ENCODE measurements around the gene BLM. TPM values are rescaled to one million over a fixed set of nuclear protein-coding genes. Genes with fewer than 3 reads are reported as not detected.

Gene BLM
- total and polyA plus RNA-seq, 2 of the 4 experiments (the other 2 are of a cell fraction) = 2.5 to 6.5 TPM

DNA sequence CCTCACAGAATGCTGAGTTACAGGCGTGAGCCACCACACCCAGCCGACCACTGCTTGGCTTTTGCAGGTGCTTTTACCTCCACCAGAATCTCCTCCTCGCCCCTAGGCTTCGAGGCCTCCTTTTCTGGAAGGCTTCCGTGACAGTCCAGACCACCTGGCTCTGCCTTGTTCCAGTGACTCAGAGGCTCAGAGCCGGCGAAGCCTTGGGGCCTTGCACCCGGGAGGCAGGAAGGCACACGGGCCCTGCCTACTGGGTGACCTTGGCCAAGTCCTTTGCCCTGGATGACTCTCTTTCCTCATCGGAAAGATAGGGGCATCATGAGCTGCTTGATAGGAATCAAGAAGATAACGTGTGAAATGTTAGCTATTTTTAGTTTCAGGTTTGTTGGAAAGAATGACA is 119.9 kb downstream of the BLM start:
- dilution Hi-C loops (cut with HindIII; ENCODE audit: low sequenced_read_pairs, unreplicated experiment) = no loop called here
- no peak overlapping the region for H3K9ac ChIP-seq (ENCODE audit: low read depth, low read length)
- no peak overlapping the region for H3K14ac ChIP-seq (replicated peaks; ENCODE audit: low read depth, low read length)
- H3K27ac ChIP-seq (ENCODE audit: insufficient read depth, low read length) = no peak overlapping the region
- CTCF ChIA-PET = no interaction called here
- no peak overlapping the region for H3K18ac ChIP-seq (ENCODE audit: low read depth, low read length)
- no peak overlapping the region for H2BK120ac ChIP-seq (ENCODE audit: low read depth, low read length)
- 76% methylated on average over 6 of the region's 11 CpGs; no CpG with 5 or more reads in 1 of the 2 experiments for WGBS, 2 experiments (ENCODE audit: extremely low coverage in 2 of 2, insufficient read length in 1 of 2)
- in situ Hi-C loops (cut with MboI; ENCODE audit: low sequenced_read_pairs) = no loop called here
- no peak overlapping the region for H2BK5ac ChIP-seq (ENCODE audit: low read depth, low read length, poor library complexity, severe bottlenecking)
- peaks cover 8% of the 10 kb centered on the region for H3K27me3 ChIP-seq (ENCODE audit: control insufficient read depth, insufficient read depth, low read length)
- H3K9me1 ChIP-seq (ENCODE audit: insufficient read depth, low read length) = no peaks in the 10 kb centered on the region
- H2BK15ac ChIP-seq (ENCODE audit: low read depth, low read length) = no peak overlapping the region
- H3K4ac ChIP-seq (ENCODE audit: low read depth, low read length) = no peak overlapping the region
- intact Hi-C loops (cut with micrococcal nuclease) = no loop called here
- DNase-seq (no peak), ATAC-seq (ENCODE audit: low read depth) (no peak)
- TF ChIP-seq MAFK (IDR thresholded peaks at IDR 0.05; ENCODE audit: low read depth, low read length) = no peak
- no peak for TF ChIP-seq CTCF (conservative IDR thresholded peaks at IDR 0.05; ENCODE audit: low read depth, low read length)
- TF ChIP-seq CHD1 (IDR thresholded peaks at IDR 0.05; ENCODE audit: low read depth, low read length) = no peak
- TF ChIP-seq, protein P1, sequence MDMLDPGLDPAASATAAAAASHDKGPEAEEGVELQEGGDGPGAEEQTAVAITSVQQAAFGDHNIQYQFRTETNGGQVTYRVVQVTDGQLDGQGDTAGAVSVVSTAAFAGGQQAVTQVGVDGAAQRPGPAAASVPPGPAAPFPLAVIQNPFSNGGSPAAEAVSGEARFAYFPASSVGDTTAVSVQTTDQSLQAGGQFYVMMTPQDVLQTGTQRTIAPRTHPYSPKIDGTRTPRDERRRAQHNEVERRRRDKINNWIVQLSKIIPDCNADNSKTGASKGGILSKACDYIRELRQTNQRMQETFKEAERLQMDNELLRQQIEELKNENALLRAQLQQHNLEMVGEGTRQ (IDR thresholded peaks at IDR 0.05; ENCODE audit: low read depth, low read length) = no peak
- no peak for TF ChIP-seq BHLHE40 (IDR thresholded peaks at IDR 0.05; ENCODE audit: low read depth, low read length)
- no peak for TF ChIP-seq RFX5 (IDR thresholded peaks at IDR 0.05; ENCODE audit: low read depth, low read length)
- no peak for TF ChIP-seq SMC3 (IDR thresholded peaks at IDR 0.05; ENCODE audit: low read depth, low read length)
- TF ChIP-seq CEBPB (IDR thresholded peaks at IDR 0.05; ENCODE audit: low read depth, low read length) = no peak
- TF ChIP-seq NFE2L2 (IDR thresholded peaks at IDR 0.05; ENCODE audit: low read depth, low read length) = no peak
- TF ChIP-seq MAZ (IDR thresholded peaks at IDR 0.05; ENCODE audit: borderline replicate concordance, low read depth, low read length) = no peak
- no peak overlapping the region for H3K4me3 ChIP-seq (ENCODE audit: insufficient read depth, low read depth, low read length)
- H2AK5ac ChIP-seq (ENCODE audit: low read depth, low read length) = no peak overlapping the region; the same call in 1 of the 2 replicates
- no peaks in the 10 kb centered on the region for H3K36me3 ChIP-seq (ENCODE audit: control insufficient read depth, insufficient read depth, low read length)
- H4K8ac ChIP-seq (ENCODE audit: low read depth in 2 of 2, low read length in 2 of 2) = no peak overlapping the region
- no peak overlapping the region for H4K91ac ChIP-seq (ENCODE audit: insufficient read depth, low read depth, low read length)
- no peak overlapping the region for H3K56ac ChIP-seq (ENCODE audit: extremely low read depth, insufficient read depth, low read length)
- H3K79me1 ChIP-seq (ENCODE audit: low read depth in 1 of 2, low read length in 2 of 2) = no peaks in the 10 kb centered on the region
- H2AFZ ChIP-seq (replicated peaks; ENCODE audit: low read length, poor library complexity) = no peak overlapping the region
- no peak overlapping the region for H2BK20ac ChIP-seq (ENCODE audit: low read depth, low read length)
- no peak overlapping the region for H3K23ac ChIP-seq (ENCODE audit: low read depth, low read length)
- no peak overlapping the region for H3K4me2 ChIP-seq (ENCODE audit: low read depth, low read length)
- H3K9me3 ChIP-seq (ENCODE audit: control insufficient read depth, insufficient read depth, low read length) = no peaks in the 10 kb centered on the region
- H2AK9ac ChIP-seq (replicated peaks; ENCODE audit: low read depth, low read length, poor library complexity) = no peak overlapping the region
- no peaks in the 10 kb centered on the region; the same call in 1 of the 2 replicates for H4K20me1 ChIP-seq (ENCODE audit: insufficient read depth, low read length)
- BruUV-seq (replicated peaks) = no TSS peak
- POLR2A ChIA-PET (ENCODE audit: unreplicated experiment) = no interaction called here
- H4K5ac ChIP-seq (ENCODE audit: low read depth, low read length) = no peak overlapping the region
- peaks cover 2% of the 10 kb centered on the region for H3K4me1 ChIP-seq (ENCODE audit: control insufficient read depth, insufficient read depth, low read length)
